Natural killer cell (primary cell): ENCODE results near the gene SCTR. TPM values are rescaled to one million over a fixed set of nuclear protein-coding genes. Genes with fewer than 3 reads are reported as not detected.
A peak's percentile ranks its signal among the peaks of the same experiment; 100 is the strongest.

Experiments used
- ATAC-seq, 3 donors: fragments of 150-1000 bp in 2 of 3; fragments of 200-7000 bp in 1 of 3; cut with Tn5 transposase; 1 replicate in 1 of 3; 2 replicates in 2 of 3; pipeline ENCODE4 v1.10.0; 2021; ENCODE audit warnings: mild to moderate bottlenecking in 2 of 3, moderate library complexity in 2 of 3
- DNase-seq, 2 donors: peaks; one replicate each; pipeline versions ENCODE4 v3.0.0 to v3.0.0-alpha.2; 2013 to 2021; ENCODE audit warnings: mixed read lengths in 1 of 2
- H3K27ac ChIP-seq: one replicate; pipeline ENCODE4 v1.5.1; 2013; ENCODE audit warnings: mild to moderate bottlenecking, low read length
- H3K27me3 ChIP-seq: one replicate; pipeline ENCODE4 v1.6.1; 2013; ENCODE audit warnings: low read length; ENCODE audit not compliant: control insufficient read depth, insufficient read depth
- H3K36me3 ChIP-seq: one replicate; pipeline ENCODE4 v1.6.1; 2013; ENCODE audit warnings: low read length; ENCODE audit not compliant: control insufficient read depth, insufficient read depth
- H3K4me1 ChIP-seq: one replicate; pipeline ENCODE4 v1.6.1; 2013; ENCODE audit warnings: low read length; ENCODE audit not compliant: control insufficient read depth, insufficient read depth
- H3K4me3 ChIP-seq: one replicate; pipeline ENCODE4 v1.5.1; 2013; ENCODE audit warnings: low read length
- H3K9me3 ChIP-seq: one replicate; pipeline ENCODE4 v1.6.1; 2013; ENCODE audit warnings: low read length; ENCODE audit not compliant: control insufficient read depth, insufficient read depth
- H3K27ac Mint-ChIP-seq, 2 donors: one replicate each; pipeline ENCODE4 v1.8.0; 2022; ENCODE audit warnings: mild to moderate bottlenecking in 2 of 2, mixed read lengths in 2 of 2, moderate library complexity in 1 of 2
- H3K27me3 Mint-ChIP-seq, 2 donors: one replicate each; pipeline ENCODE4 v1.8.0; 2022; ENCODE audit warnings: low read depth in 2 of 2, mixed read lengths in 2 of 2
- H3K36me3 Mint-ChIP-seq: one replicate; pipeline ENCODE4 v1.8.0; 2022; ENCODE audit warnings: mixed read lengths
- H3K4me1 Mint-ChIP-seq, 2 donors: one replicate each; pipeline ENCODE4 v1.8.0; 2022; ENCODE audit warnings: mixed read lengths in 2 of 2
- H3K4me3 Mint-ChIP-seq: one replicate; pipeline ENCODE4 v1.8.0; 2022; ENCODE audit warnings: mild to moderate bottlenecking, moderate library complexity, mixed read lengths
- H3K9me3 Mint-ChIP-seq, 2 donors: one replicate each; pipeline ENCODE4 v1.8.0; 2022; ENCODE audit warnings: mixed read lengths in 2 of 2
- WGBS: methylation state at CpG from one replicate; pipeline ENCODE4 v1.1.7; 2013; ENCODE audit warnings: missing lambda C conversion rate; ENCODE audit not compliant: insufficient coverage; 5-methylcytosine and 5-hydroxymethylcytosine counted together
- intact Hi-C: fragments of 100-400 bp; cut with micrococcal nuclease; formaldehyde crosslinking; loops from one replicate; pipeline ENCODE4 v1.14.2; 2022
- total RNA-seq, 4 donors: library from RNA; stranded (reverse); fragments of 120-200 nt in 1 of 4; gene quantifications; one replicate each; pipeline versions ENCODE4 v1.2.3 to v1.2.4, GENCODE V29; 2013 to 2022
- TF ChIP-seq, protein P1 (sequence below): fragments of 200-600 bp; IDR thresholded peaks from one replicate; pipeline ENCODE4 v1.8.0; 2022; ENCODE audit warnings: antibody characterized with exemption

The SCTR gene
- total RNA-seq, 3 donors from 2014 or later (not counting 1 experiment from before 2014, with no cell fraction given) = not detected

DNA sequence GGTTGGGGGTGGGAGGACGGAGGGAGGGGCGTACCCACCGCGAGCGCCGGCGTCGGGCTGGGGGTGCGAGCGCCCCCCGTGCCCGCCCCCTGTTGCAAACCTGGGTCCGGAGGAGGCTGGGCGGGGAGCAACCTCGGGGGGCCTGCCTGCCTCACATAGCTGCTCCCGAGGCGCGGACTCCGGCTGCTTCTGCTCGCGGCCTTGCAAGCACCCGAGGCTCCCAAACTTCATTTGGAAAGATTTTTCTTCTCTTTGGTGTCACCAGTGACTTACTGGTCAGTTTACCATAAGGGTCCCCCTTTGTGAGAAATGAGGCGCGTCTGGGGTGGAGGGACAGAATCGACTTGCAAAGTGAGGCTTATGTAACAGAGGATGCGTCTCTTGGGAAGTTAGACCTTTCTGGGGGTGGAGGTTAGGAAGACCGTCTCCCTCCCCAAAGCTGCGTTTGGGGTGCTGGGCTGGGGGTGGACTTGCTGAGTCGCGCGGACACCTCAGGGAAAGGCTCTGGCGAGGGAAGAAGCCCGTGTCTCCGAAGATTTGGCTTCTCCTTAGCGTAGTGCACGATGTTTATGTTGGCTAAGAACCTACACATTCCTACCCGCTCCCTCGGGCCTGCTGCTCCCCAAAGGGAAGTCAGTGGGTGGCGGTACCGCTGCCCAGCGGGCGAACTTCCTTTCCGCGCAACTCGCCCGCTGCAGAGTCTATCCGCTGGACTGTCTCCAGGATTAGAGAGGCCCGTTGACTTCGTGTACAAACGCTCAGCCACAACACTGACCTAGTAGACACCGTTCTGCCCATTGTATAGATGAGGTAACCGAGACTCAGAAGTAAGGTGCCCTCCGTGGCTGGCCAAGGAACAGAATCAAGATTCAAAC is 92.1 kb downstream of the SCTR start:
- Histone ChIP-seq H3K4me1 (peaks cover 10% of the 10 kb centered on the region), H3K36me3 (no peaks in the 10 kb centered on the region), H3K27ac (no peak overlapping the region), H3K9me3 (no peaks in the 10 kb centered on the region), H3K4me3 (no peak overlapping the region), H3K27me3 (peaks cover 14% of the 10 kb centered on the region)
- Mint-ChIP-seq H3K4me1 (peaks cover 5 to 6% of the 10 kb centered on the region in 2 donors), H3K27me3 (peaks cover 51 to 56% of the 10 kb centered on the region in 2 donors), H3K4me3 (peak overlapping the region; percentile 66), H3K9me3 (no peaks in the 10 kb centered on the region), H3K36me3 (no peaks in the 10 kb centered on the region), H3K27ac (no peak overlapping the region)
- no peak for DNase-seq
- intact Hi-C loops = no loop called here
- 9% methylated on average over 53 of the region's 53 CpGs for WGBS
- TF ChIP-seq, protein P1, sequence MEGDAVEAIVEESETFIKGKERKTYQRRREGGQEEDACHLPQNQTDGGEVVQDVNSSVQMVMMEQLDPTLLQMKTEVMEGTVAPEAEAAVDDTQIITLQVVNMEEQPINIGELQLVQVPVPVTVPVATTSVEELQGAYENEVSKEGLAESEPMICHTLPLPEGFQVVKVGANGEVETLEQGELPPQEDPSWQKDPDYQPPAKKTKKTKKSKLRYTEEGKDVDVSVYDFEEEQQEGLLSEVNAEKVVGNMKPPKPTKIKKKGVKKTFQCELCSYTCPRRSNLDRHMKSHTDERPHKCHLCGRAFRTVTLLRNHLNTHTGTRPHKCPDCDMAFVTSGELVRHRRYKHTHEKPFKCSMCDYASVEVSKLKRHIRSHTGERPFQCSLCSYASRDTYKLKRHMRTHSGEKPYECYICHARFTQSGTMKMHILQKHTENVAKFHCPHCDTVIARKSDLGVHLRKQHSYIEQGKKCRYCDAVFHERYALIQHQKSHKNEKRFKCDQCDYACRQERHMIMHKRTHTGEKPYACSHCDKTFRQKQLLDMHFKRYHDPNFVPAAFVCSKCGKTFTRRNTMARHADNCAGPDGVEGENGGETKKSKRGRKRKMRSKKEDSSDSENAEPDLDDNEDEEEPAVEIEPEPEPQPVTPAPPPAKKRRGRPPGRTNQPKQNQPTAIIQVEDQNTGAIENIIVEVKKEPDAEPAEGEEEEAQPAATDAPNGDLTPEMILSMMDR = no peak
- ATAC-seq = no peak

DNA sequence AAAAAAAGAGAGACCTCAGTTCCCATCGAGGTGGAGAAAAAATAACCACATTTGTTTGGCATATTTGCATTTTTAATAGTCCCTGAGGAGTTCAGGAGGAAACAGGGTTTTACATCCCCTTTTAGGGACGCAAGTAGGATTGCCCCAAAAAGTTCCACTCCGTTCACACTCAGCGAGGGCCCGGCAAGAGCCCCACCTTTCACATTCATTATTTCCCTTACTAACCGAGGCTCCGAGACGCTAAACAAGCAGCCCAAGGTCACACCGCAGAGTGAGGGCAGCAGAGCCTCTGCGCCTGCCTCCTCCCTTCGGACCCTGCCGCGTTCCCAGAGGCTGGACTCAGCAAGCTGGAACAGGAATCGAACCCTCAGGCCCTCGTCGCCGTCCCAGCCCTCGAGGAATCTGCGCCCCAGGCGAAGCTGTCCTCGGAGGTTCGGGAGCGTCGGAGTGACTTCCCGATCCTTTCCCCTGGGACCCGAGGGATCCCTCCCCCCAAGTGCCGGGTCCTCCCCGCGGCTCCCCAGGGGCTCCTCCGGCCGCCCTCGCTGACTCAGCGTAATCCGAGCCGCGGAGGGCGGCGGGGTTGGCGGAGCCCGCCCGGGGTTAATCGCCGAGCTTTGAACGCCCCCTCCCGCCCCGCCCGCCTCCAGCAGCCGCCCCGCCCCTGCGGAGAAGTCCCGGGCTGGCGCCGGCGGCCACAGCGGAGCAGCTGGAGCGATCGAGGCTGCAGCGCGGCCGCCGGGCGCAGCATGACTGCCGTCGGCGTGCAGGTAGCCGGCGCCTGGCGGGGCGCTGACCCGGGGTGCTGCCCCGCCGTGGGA is 92.9 kb downstream of the SCTR start, which contains the start of gene TMEM37:
TSS of gene TMEM37 (plus strand) at position 700 of the 821 bp plus-strand sequence. CDS start at position 750, 50 bp downstream.
- peaks cover 57 to 64% of the 10 kb centered on the region in 2 donors for H3K27me3 Mint-ChIP-seq
- peaks cover 10% of the 10 kb centered on the region for H3K4me1 ChIP-seq
- H3K9me3 ChIP-seq = no peaks in the 10 kb centered on the region
- no peak within 1 kb of the TSS for H3K4me3 ChIP-seq
- H3K27me3 ChIP-seq = peaks cover 14% of the 10 kb centered on the region
- intact Hi-C loops = no loop called here
- no peak within 1 kb of the TSS for H3K27ac Mint-ChIP-seq
- H3K4me3 Mint-ChIP-seq = peak within 1 kb of the TSS; percentile 66
- no peaks in the 10 kb centered on the region for H3K36me3 Mint-ChIP-seq
- peak in 2 of 3 donors; percentile 63 to 76 for ATAC-seq
- WGBS = 7% methylated on average over 72 of the region's 72 CpGs
- TF ChIP-seq, protein P1 = no peak
- H3K36me3 ChIP-seq = no peaks in the 10 kb centered on the region
- H3K27ac ChIP-seq = no peak within 1 kb of the TSS
- peak in 1 of 2 donors; percentile 13 for DNase-seq
- H3K4me1 Mint-ChIP-seq = peaks cover 5 to 6% of the 10 kb centered on the region in 2 donors
- H3K9me3 Mint-ChIP-seq = no peaks in the 10 kb centered on the region

DNA sequence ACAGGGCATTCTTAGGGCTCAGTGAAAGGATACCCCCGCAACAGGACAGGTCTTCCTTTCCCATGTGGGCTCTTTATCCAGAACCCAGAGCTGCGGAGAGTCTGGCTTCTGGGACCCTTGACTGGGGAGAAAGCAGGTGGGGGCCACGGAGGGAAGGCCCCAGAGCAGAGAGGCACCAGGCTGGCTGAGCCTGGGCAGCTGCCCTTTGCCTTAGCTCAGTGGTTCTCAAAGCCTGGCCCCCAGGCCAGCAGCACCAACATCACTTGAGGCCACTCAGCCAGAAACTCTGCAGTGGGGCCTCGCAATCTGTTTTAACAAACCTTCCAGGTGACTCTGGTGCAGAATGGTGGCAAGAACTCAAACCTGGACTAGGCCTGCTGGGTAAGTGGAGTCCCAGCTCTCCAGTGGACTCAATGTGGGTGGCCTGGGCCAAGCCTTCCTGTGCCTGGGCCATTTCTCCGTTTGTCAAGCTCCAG is 94.2 kb downstream of the SCTR start:
- Mint-ChIP-seq H3K36me3 (no peaks in the 10 kb centered on the region), H3K4me3 (no peak overlapping the region), H3K4me1 (peaks cover 5 to 6% of the 10 kb centered on the region in 2 donors), H3K27ac (no peak overlapping the region), H3K9me3 (no peaks in the 10 kb centered on the region), H3K27me3 (peaks cover 63 to 77% of the 10 kb centered on the region in 2 donors)
- H3K27me3 ChIP-seq = peaks cover 14% of the 10 kb centered on the region
- H3K9me3 ChIP-seq = no peaks in the 10 kb centered on the region
- no peak overlapping the region for H3K27ac ChIP-seq
- peaks cover 10% of the 10 kb centered on the region for H3K4me1 ChIP-seq
- intact Hi-C loops = no loop called here
- no peak overlapping the region for H3K4me3 ChIP-seq
- no peak for DNase-seq
- TF ChIP-seq, protein P1 = no peak
- H3K36me3 ChIP-seq = no peaks in the 10 kb centered on the region
- no peak for ATAC-seq
- 88% methylated on average over 4 of the region's 5 CpGs for WGBS
